Activated CD8-positive, alpha-beta memory T cell treated with anti-CD3 and anti-CD28 coated beads, Interleukin-2, amount 10 ng/mL, durations not matched to agents 7 days and 5 days (primary cell): ENCODE data around the gene KCNK15. TPM values are rescaled to one million over a fixed set of nuclear protein-coding genes. Genes with fewer than 3 reads are reported as not detected.

Experiments used
- total RNA-seq, 2 experiments: library from RNA; stranded (reverse); gene quantifications; one replicate each; pipeline ENCODE4 v1.2.3, GENCODE V29; 2021

Gene KCNK15
- total RNA-seq, 2 experiments from 2014 or later, result not detected

Other genes with a start within 250 kb of the KCNK15 start
- gene SERINC3, start 223.8 kb upstream of the KCNK15 start, total RNA-seq, result 10 to 100 TPM; 50.1 to 64.6 TPM
- 1 to 10 TPM; 1.1 to 1.6 TPM for gene PKIG, start 163.3 kb upstream of the KCNK15 start, total RNA-seq
- gene ADA, start 94.2 kb upstream of the KCNK15 start, total RNA-seq, result 100 to 1,000 TPM in 1 of 2 experiments, 10 to 100 TPM in 1; 81.4 to 114 TPM
- not detected for gene CCN5, start 30.5 kb upstream of the KCNK15 start, total RNA-seq
- not detected for gene RIMS4, start 64.7 kb downstream of the KCNK15 start, total RNA-seq
- gene YWHAB, start 139.8 kb downstream of the KCNK15 start, total RNA-seq, result 100 to 1,000 TPM; 198 to 252 TPM
- 100 to 1,000 TPM; 113 to 126 TPM for gene PABPC1L, start 164.2 kb downstream of the KCNK15 start, total RNA-seq
- gene TOMM34, start 214.5 kb downstream of the KCNK15 start, total RNA-seq, result 10 to 100 TPM; 22.3 to 31.2 TPM
- 100 to 1,000 TPM; 151 to 170 TPM for gene STK4, start 220.6 kb downstream of the KCNK15 start, total RNA-seq